Esophagus (tissue), 2 donors: ENCODE data around the gene TPO. TPM values are rescaled to one million over a fixed set of nuclear protein-coding genes. Genes with fewer than 3 reads are reported as not detected.

Experiments
- H3K27ac ChIP-seq, 2 donors: one replicate each; pipeline ENCODE4 v1.5.1; 2013; ENCODE audit warnings: low read depth in 2 of 2, mild to moderate bottlenecking in 2 of 2, inconsistent platforms in 1 of 2, low read length in 1 of 2, moderate library complexity in 1 of 2
- H3K27me3 ChIP-seq, 2 donors: one replicate each; pipeline ENCODE4 v1.6.1; 2013; ENCODE audit warnings: low read length in 2 of 2, control low read depth in 1 of 2, mild to moderate bottlenecking in 1 of 2; ENCODE audit not compliant: insufficient read depth in 2 of 2, control insufficient read depth in 1 of 2
- H3K36me3 ChIP-seq, 2 donors: one replicate each; pipeline ENCODE4 v1.6.1; 2013; ENCODE audit warnings: low read length in 1 of 2; ENCODE audit not compliant: control insufficient read depth in 2 of 2, insufficient read depth in 2 of 2
- H3K4me1 ChIP-seq, 2 donors: one replicate each; pipeline ENCODE4 v1.6.1; 2013; ENCODE audit warnings: low read length in 1 of 2; ENCODE audit not compliant: control insufficient read depth in 2 of 2, insufficient read depth in 2 of 2
- H3K4me3 ChIP-seq, 2 donors: one replicate each; pipeline ENCODE4 v1.5.1; 2013; ENCODE audit warnings: low read length in 2 of 2, mild to moderate bottlenecking in 2 of 2, low read depth in 1 of 2, moderate library complexity in 1 of 2
- H3K9me3 ChIP-seq, 2 donors: one replicate each; pipeline ENCODE4 v1.6.1; 2013; ENCODE audit warnings: mild to moderate bottlenecking in 2 of 2, low read depth in 1 of 2, low read length in 1 of 2, moderate library complexity in 1 of 2; ENCODE audit not compliant: control insufficient read depth in 2 of 2, insufficient read depth in 1 of 2
- WGBS, 2 donors: extraction: QIAGEN DNeasy Blood & Tissue Kit; methylation state at CpG; one replicate each; pipeline ENCODE4 v1.1.7; 2013; 5-methylcytosine and 5-hydroxymethylcytosine counted together
- polyA plus RNA-seq, 2 donors: library from polyadenylated mRNA; stranded (reverse); fragments of 200-250 nt; gene quantifications; one replicate each; pipeline ENCODE4 v1.2.3, GENCODE V29; 2013
- donor health status: healthy with polysubstance abuse.
- donor health status: Bipolar disorder and iron deficiency.

The TPO gene
- polyA plus RNA-seq, 2 donors: 1.3 to 1.5 TPM

DNA sequence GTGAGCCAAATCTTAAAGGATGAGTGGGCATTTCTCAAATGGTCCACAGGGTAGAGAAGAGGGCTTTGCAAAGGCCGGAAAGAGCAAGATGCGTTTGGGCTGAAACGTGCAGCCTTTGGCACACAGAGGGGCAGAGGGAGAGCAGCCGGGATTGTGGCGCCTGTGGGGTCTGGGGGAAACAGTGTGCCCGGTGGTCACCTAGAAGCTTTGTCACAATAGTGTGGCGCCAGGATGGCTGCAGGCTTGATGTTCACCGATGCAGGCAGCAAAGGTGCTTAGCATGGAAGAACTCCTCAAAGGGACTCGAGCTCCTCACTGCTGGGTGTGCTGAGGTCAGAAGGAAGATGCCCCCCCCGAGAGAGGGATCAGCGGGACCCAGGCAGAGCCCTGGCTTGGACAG is 23.8 kb downstream of the TPO start:
- Histone ChIP-seq H3K4me3 (no peak overlapping the region), H3K36me3 (no peaks in the 10 kb centered on the region), H3K27ac (no peak overlapping the region), H3K27me3 (no peaks in the 10 kb centered on the region), H3K9me3 (peaks cover 2 to 4% of the 10 kb centered on the region in 2 donors), H3K4me1 (no peaks in the 10 kb centered on the region)
- WGBS, 2 donors: 84 to 96% methylated on average over 11 of the region's 11 CpGs

DNA sequence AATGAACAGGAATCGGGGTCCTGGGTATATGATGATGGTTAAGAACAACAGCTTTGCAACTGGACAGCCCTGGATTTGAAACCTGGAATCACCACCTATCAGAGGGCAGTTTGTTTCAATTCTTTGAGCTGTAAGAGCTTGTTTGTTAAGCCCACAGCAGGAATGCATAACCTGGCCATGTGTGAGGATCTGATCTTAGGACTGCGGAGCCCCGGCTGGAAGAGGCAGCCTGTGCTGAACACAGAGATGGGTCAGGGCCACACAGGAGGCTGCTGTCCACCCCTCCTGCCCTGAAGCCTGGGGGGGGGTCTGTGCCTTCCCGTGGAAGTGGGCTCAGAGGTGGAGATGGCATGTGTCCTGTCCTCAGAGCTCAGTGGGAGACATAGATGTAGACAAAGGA is 24.3 kb downstream of the TPO start:
- no peak overlapping the region for H3K27ac ChIP-seq
- no peaks in the 10 kb centered on the region for H3K27me3 ChIP-seq
- WGBS, 2 donors: 86 to 87% methylated on average over 4 of the region's 4 CpGs
- H3K9me3 ChIP-seq: peaks cover 2 to 4% of the 10 kb centered on the region in 2 donors
- H3K4me1 ChIP-seq: no peaks in the 10 kb centered on the region
- no peak overlapping the region for H3K4me3 ChIP-seq
- no peaks in the 10 kb centered on the region for H3K36me3 ChIP-seq

DNA sequence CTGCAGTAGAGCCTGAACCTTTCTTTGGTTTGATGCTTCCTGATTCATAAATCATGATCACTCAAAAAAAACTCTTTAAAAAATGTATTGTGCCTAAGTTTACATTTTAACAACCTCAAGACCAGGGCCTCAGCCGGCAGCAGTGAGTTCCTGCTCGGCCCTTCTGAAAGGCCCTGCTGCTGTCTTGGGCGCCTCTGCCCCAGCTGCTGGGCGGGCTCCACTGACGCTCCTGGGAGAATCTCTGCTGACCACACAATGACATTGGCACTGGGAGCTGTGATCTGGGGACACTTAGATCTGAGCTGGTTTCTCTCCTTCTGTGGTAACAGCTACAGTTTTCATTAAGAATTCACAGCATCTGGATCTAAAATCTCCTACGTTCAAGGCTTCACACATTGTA is 25.7 kb downstream of the TPO start:
- Histone ChIP-seq H3K4me1 (no peaks in the 10 kb centered on the region), H3K36me3 (no peaks in the 10 kb centered on the region), H3K27me3 (no peaks in the 10 kb centered on the region), H3K27ac (no peak overlapping the region), H3K9me3 (peaks cover 2 to 4% of the 10 kb centered on the region in 2 donors), H3K4me3 (no peak overlapping the region)
- WGBS, 2 donors: 73 to 84% methylated on average over 6 of the region's 6 CpGs

DNA sequence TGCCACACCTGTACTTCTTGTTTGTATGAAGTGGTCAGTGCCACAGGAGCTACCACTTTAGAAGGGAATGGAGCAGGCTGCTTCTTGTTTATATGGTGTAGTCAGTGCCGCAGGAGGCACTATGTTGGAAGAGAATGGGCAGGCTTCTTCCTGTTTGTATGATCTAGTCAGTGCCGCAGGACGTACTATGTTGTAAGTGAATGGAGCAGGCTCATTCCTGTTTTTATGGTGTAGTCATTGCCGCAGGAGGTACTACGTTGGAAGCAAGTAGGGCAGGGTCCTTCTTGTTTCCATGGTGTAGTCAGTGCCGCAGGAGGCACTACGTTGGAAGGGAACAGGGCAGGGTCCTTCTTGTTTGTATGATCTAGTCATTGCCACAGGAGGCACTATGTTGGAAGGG is 27.3 kb downstream of the TPO start:
- no peaks in the 10 kb centered on the region for H3K4me1 ChIP-seq
- H3K27ac ChIP-seq: no peak overlapping the region
- no peak overlapping the region for H3K4me3 ChIP-seq
- no peaks in the 10 kb centered on the region for H3K27me3 ChIP-seq
- 78 to 95% methylated on average over 7 of the region's 7 CpGs for WGBS, 2 donors
- no peaks in the 10 kb centered on the region for H3K36me3 ChIP-seq
- H3K9me3 ChIP-seq: peaks cover 2 to 4% of the 10 kb centered on the region in 2 donors

DNA sequence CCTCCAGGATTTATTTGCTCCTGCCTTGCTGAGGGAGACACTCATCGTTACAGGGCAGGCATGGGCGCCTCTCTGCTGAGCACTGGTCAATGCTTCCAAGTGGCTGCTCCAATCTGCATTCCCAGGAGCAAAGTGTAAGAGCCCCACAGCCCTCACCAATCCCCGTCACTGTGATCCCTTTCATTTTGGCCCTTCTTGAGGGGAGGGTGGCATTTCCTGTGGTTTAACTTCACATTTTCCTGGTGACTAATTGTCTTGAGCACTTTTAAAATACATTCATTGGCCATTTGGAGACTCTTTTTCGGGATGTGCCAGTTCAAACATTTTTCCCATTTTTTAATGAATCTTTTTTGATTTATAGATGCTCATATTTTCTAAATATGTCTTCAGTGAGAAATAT is 33.0 kb downstream of the TPO start:
- no peaks in the 10 kb centered on the region for H3K4me1 ChIP-seq
- 78 to 85% methylated on average over 4 of the region's 4 CpGs for WGBS, 2 donors
- H3K9me3 ChIP-seq: peaks cover 0 to 4% of the 10 kb centered on the region in 2 donors
- H3K27ac ChIP-seq: no peak overlapping the region
- H3K4me3 ChIP-seq: no peak overlapping the region
- H3K27me3 ChIP-seq: no peaks in the 10 kb centered on the region
- no peaks in the 10 kb centered on the region for H3K36me3 ChIP-seq

DNA sequence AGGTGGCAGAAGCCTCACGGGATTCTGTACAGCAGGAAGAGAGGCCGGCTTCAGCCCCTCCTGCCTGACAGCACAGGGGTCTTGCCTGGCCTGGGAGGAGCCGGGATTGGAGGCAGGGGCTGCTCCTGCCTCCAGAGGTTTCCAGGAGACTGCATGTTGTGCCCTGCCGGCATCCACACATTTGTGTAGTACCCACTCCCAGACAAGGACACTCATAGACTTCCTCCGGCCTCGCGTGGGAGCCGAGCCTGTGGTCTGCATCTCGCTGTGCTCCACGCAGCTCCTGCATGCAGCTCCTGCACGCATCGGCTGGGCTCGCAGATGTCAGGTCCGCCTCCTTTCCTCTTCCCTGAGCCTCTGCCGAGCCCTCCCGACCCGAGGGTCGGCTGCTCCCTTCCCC is 34.7 kb downstream of the TPO start:
- Histone ChIP-seq H3K4me3 (no peak overlapping the region), H3K4me1 (no peaks in the 10 kb centered on the region), H3K27ac (no peak overlapping the region), H3K36me3 (no peaks in the 10 kb centered on the region), H3K9me3 (peaks cover 0 to 4% of the 10 kb centered on the region in 2 donors), H3K27me3 (no peaks in the 10 kb centered on the region)
- 59 to 66% methylated on average over 18 of the region's 18 CpGs for WGBS, 2 donors

DNA sequence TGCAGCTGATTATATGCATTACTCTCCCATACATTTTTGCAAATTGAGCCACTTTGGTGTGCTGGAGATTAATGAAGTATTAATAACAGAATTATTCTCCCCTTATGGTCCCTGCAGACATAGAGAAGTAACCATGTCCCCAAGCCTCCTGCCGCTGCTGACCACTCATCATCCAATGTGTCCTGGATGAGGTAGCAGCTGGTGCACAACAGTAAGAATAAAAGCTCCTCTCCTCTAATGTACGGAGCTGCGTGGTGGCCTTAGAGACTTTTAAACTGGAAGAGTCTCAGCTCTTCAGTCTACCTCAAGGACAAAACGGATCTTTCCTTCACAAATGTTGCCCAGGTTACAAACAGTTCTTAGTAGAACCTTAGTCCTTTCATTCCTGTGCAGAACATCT is 37.7 kb downstream of the TPO start:
- Histone ChIP-seq H3K36me3 (no peaks in the 10 kb centered on the region), H3K4me1 (peaks cover 0 to 2% of the 10 kb centered on the region in 2 donors), H3K9me3 (peaks cover 0 to 4% of the 10 kb centered on the region in 2 donors), H3K4me3 (no peak overlapping the region), H3K27ac (no peak overlapping the region), H3K27me3 (no peaks in the 10 kb centered on the region)
- 49 to 69% methylated on average over 4 of the region's 4 CpGs for WGBS, 2 donors

DNA sequence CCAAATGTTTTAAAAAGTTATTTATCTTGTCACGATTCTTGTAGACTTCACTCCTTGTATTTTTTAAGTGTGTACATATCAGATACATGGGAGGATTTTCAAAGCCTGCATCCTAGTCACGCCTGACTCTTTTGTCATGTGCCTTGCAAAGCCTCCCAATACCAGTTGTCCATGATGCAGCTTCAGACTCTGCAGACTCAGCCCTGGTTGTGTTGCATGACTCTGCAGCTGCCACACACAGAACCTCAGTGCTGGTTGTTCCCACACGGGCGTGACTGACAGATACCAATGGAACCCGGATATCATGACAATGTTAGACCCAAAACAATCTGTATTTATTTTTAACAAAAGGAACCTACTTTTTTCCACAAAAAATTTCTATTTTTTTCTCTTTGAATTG is 38.2 kb downstream of the TPO start:
- H3K9me3 ChIP-seq: peaks cover 0 to 4% of the 10 kb centered on the region in 2 donors
- H3K4me3 ChIP-seq: no peak overlapping the region
- no peaks in the 10 kb centered on the region for H3K27me3 ChIP-seq
- H3K27ac ChIP-seq: no peak overlapping the region
- peaks cover 0 to 2% of the 10 kb centered on the region in 2 donors for H3K4me1 ChIP-seq
- 76 to 78% methylated on average over 5 of the region's 5 CpGs for WGBS, 2 donors
- no peaks in the 10 kb centered on the region for H3K36me3 ChIP-seq

DNA sequence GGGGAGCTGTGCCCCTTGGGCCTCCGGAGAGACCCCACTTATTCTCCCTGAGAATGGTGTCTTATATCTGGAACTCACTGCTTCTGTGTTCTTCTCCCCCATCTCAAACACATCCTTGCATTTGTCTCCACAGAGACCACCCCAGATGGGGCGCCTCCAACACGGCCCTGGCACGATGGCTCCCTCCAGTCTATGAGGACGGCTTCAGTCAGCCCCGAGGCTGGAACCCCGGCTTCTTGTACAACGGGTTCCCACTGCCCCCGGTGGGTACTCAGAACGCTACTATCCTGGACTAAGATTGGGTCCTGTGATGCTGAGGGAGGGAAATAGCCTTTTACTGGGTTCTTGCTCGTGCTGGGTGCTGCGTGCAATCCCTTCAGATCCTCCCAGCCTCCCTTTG is 40.3 kb downstream of the TPO start:
- Histone ChIP-seq H3K27me3 (no peaks in the 10 kb centered on the region), H3K9me3 (peaks cover 0 to 2% of the 10 kb centered on the region in 2 donors), H3K36me3 (no peaks in the 10 kb centered on the region), H3K4me3 (no peak overlapping the region), H3K27ac (no peak overlapping the region), H3K4me1 (peaks cover 0 to 2% of the 10 kb centered on the region in 2 donors)
- 86 to 88% methylated on average over 12 of the region's 12 CpGs for WGBS, 2 donors

DNA sequence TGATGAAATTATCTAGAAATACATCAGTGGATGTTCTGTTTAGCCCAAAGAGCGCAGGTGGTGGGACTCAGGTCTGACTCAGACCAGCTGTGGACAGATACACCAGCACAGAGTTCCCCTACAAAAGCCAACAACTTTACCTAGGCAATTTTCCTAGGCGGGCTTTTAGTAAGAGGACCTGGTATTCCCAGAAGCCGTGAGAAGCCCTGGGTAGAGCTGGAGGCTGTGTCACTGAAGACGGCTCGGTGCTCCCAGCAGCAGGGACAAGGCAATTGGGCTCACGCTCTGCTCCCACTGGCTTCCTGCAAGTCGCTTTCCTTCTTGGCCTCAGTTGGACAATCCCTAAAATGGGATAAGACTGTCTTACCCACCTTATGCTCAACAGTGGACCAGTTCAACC is 41.1 kb downstream of the TPO start:
- Histone ChIP-seq H3K4me3 (no peak overlapping the region), H3K27ac (no peak overlapping the region), H3K4me1 (peaks cover 0 to 2% of the 10 kb centered on the region in 2 donors), H3K36me3 (no peaks in the 10 kb centered on the region), H3K27me3 (no peaks in the 10 kb centered on the region), H3K9me3 (peaks cover 0 to 2% of the 10 kb centered on the region in 2 donors)
- WGBS, 2 donors: 89 to 93% methylated on average over 7 of the region's 7 CpGs
